ENCODE results near the gene FZR1. TPM values are rescaled to one million over a fixed set of nuclear protein-coding genes. Genes with fewer than 3 reads are reported as not detected.
A peak's percentile ranks its signal among the peaks of the same experiment; 100 is the strongest.

The FZR1 gene
- polyA plus RNA-seq, 2 of the 4 experiments (the other 2 are of a cell fraction) = 13.9 to 18.1 TPM

DNA sequence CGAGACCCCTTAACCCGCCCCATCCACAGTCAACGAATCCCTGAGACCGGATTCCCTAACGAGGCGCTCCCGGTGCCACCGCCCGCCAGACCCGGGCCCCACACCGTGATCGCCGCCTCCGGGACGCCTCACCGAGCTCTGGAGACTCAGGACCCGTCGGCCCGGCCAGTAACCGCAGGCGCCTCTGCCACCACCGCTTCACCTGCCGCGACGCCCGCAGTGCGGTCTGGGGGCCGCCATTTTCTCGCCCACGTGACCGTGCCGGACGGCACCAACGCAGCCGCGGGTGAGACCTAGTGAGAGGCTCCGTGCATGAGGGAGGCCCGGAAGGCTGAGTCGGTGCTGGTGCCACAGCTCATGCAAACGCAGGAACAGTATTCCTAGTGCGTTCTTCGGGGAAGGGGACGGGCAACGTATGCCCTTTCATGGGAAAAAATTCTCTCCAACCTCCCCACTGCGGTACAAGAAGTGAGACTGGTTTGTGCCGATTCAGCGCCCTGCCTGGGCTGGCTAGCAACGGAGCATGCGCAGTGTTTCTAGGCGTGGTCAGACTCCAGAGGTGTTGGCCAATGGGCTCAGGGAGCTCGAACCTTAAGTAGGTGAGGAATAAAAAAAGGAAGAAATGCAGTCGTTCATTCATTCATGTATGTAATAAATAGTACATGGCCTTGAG, 5.5 kb upstream of the FZR1 start, which contains the start of gene DOHH (continued):
- TF ChIP-seq MAFK (IDR thresholded peaks at IDR 0.05; ENCODE audit: partially characterized antibody) (peak; percentile 95), ESRRA (IDR thresholded peaks at IDR 0.05; ENCODE audit: borderline replicate concordance, low read length) (no peak), RFX5 (IDR thresholded peaks at IDR 0.05) (peak; percentile 54; the same call in 1 of the 2 replicates), FOSL2 (IDR thresholded peaks at IDR 0.05) (no peak), FOSL2 (CRISPR knock-in tag; IDR thresholded peaks at IDR 0.05) (peak; percentile 14; the same call in 1 of the 2 replicates), HOXB13 (CRISPR knock-in tag; IDR thresholded peaks at IDR 0.05; ENCODE audit: low read depth) (no peak), JUNB (IDR thresholded peaks at IDR 0.05) (no peak), MAZ (IDR thresholded peaks at IDR 0.05; ENCODE audit: borderline replicate concordance, low read depth, low read length) (no peak), MYC (IDR thresholded peaks at IDR 0.05; ENCODE audit: borderline replicate concordance, low read length) (0 out of 2 replicates have a peak, but pooled peaks have one; percentile 32), NFE2L2 (conservative IDR thresholded peaks at IDR 0.05; ENCODE audit: low read length) (no peak)
- TF ChIP-seq, protein P1, sequence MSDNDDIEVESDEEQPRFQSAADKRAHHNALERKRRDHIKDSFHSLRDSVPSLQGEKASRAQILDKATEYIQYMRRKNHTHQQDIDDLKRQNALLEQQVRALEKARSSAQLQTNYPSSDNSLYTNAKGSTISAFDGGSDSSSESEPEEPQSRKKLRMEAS (IDR thresholded peaks at IDR 0.05) = peak; percentile 94

DNA sequence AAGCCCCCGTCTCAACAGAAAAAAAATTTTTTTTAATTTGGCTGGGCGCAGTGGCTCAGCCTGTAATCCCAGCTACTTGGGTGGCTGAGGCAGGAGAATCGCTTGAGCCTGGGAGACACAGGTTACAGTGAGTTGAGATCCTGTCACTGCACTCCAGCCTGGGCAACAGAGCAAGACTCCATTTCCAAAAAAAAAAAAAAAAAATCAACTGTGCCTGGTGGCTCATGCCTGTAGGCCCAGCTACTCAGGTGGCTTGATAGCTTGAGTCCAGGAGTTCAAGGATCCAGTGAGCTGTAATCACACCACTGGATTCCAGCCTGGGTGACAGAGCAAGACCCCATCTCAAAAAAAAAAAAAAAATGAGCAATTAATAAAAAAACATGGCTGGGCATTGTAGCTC, 4.3 kb upstream of the FZR1 start:
- CTCF ChIA-PET = interaction anchor here (0.6 to 2.9 kb wide), 3 partner anchors 16 to 197 kb away, joined by 3 to 13 read pairs (median 3); no protein-coding TSS in a partner anchor
- no peak for FAIRE-seq
- WGBS (ENCODE audit: missing lambda C conversion rate) = 75% methylated on average over 3 of the region's 3 CpGs
- Histone ChIP-seq H3K4me3 (no peak overlapping the region), H3K9me3 (no peaks in the 10 kb centered on the region), H3K4me2 (no peak overlapping the region), H3K27ac (no peak overlapping the region), H3K4me1 (peaks cover 15% of the 10 kb centered on the region; the same call in 2 of the 3 replicates)
- POLR2A ChIA-PET = no interaction called here
- ATAC-seq = no peak
- no peak for TF ChIP-seq GATA3 (IDR thresholded peaks at IDR 0.05; ENCODE audit: borderline replicate concordance)
- DNase-seq (ENCODE audit: low read depth in 1 of 2, low spot score in 1 of 2) = no peak

DNA sequence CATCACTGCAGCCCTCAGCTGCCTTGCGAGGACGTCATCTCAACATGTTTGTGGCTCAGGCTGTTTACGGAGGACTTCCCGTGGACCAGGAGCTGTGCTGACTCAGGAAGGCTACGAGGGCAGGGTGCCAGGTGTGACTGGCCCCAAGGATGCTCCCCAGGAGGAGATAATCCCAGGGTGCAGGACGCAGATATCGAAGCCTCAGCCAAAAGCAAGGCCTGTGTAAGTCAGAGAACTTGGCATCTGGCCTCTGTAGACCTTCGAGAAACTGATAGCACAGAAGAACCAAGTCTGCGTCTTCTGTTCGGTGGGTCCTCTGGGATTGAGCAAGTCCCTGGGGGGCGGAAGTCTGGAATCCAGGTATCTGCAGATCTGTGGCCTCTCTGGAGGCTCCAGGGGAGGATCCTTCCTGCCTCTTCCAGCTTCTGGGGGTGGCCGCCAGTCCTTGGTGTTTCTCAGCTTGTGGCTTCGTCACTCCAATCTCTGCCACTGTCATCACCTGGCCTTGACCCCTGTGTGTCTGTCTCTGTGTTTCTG, 3.0 kb upstream of the FZR1 start:
- Histone ChIP-seq H3K9me3 (no peaks in the 10 kb centered on the region), H3K4me1 (peaks cover 21% of the 10 kb centered on the region), H3K4me2 (no peak overlapping the region), H3K27ac (no peak overlapping the region), H3K4me3 (no peak overlapping the region)
- TF ChIP-seq FOXS1 (CRISPR knock-in tag; IDR thresholded peaks at IDR 0.05) = no peak
- no peak for TF ChIP-seq GATA3 (IDR thresholded peaks at IDR 0.05; ENCODE audit: borderline replicate concordance)
- no peak for TF ChIP-seq HDAC2 (IDR thresholded peaks at IDR 0.05)
- TF ChIP-seq KDM1A (IDR thresholded peaks at IDR 0.05; ENCODE audit: low read depth) = no peak
- TF ChIP-seq NFE2L2 (conservative IDR thresholded peaks at IDR 0.05; ENCODE audit: low read length) = no peak
- no peak for TF ChIP-seq CBX2 (IDR thresholded peaks at IDR 0.05; ENCODE audit: borderline replicate concordance, low read depth)
- no peak for TF ChIP-seq RAD21 (conservative IDR thresholded peaks at IDR 0.05 in 1 of 2, IDR thresholded peaks at IDR 0.05 in 1 of 2)
- TF ChIP-seq ZNF302 (CRISPR knock-in tag; IDR thresholded peaks at IDR 0.05) = no peak
- TF ChIP-seq, protein P2, sequence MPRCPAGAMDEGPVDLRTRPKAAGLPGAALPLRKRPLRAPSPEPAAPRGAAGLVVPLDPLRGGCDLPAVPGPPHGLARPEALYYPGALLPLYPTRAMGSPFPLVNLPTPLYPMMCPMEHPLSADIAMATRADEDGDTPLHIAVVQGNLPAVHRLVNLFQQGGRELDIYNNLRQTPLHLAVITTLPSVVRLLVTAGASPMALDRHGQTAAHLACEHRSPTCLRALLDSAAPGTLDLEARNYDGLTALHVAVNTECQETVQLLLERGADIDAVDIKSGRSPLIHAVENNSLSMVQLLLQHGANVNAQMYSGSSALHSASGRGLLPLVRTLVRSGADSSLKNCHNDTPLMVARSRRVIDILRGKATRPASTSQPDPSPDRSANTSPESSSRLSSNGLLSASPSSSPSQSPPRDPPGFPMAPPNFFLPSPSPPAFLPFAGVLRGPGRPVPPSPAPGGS (IDR thresholded peaks at IDR 0.05) = no peak
- no peak for TF ChIP-seq HOXB13 (CRISPR knock-in tag; IDR thresholded peaks at IDR 0.05; ENCODE audit: low read depth)
- no peak for TF ChIP-seq RFX5 (IDR thresholded peaks at IDR 0.05)
- FAIRE-seq (no peak), DNase-seq (ENCODE audit: low read depth in 1 of 2, low spot score in 1 of 2) (no peak), ATAC-seq (no peak)
- CTCF ChIA-PET = interaction anchor here (1.2 to 2.9 kb wide), 4 partner anchors 9 to 172 kb away, joined by 3 to 13 read pairs (median 4); no protein-coding TSS in a partner anchor
- 78% methylated on average over 13 of the region's 13 CpGs for WGBS (ENCODE audit: missing lambda C conversion rate)
- POLR2A ChIA-PET = no interaction called here

DNA sequence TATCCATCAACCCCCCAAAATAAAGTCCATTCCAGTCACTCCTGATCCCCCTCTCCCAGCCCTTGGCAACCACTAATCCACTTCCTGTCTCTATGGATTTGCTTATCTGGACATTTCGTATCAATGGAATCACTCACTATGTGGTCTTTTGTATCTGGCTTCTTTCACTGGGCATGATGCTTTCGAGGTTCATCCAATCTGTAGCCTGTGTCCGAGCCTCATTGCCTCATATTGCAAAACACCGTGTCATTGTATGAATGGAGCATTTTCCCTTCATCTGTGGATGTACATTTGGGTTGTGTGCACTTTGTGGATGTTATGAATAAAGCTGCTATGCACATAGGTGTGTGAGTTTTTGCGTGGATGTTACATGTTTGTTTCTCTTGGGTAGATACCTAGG, 1.4 kb upstream of the FZR1 start:
- DNase-seq (ENCODE audit: low read depth in 1 of 2, low spot score in 1 of 2) (no peak), ATAC-seq (no peak), FAIRE-seq (no peak)
- Histone ChIP-seq H3K4me2 (peak overlapping the region; percentile 92), H3K9me3 (no peaks in the 10 kb centered on the region), H3K4me3 (no peak overlapping the region), H3K27ac (peak overlapping the region; percentile 93 to 99), H3K4me1 (peaks cover 27% of the 10 kb centered on the region)
- CTCF ChIA-PET = no interaction called here
- no peak for TF ChIP-seq EP300 (IDR thresholded peaks at IDR 0.05)
- TF ChIP-seq MAZ (IDR thresholded peaks at IDR 0.05; ENCODE audit: borderline replicate concordance, low read depth, low read length) = no peak
- TF ChIP-seq RAD21 (conservative IDR thresholded peaks at IDR 0.05 in 1 of 2, IDR thresholded peaks at IDR 0.05 in 1 of 2) = no peak
- 0 out of 4 replicates have a peak, but pooled peaks of 1 of the 2 experiments have one; percentile 22 for TF ChIP-seq CEBPB (IDR thresholded peaks at IDR 0.05)
- TF ChIP-seq, protein P1 (IDR thresholded peaks at IDR 0.05) = no peak
- no peak for TF ChIP-seq BHLHE40 (IDR thresholded peaks at IDR 0.05; ENCODE audit: low read depth, low read length)
- WGBS (ENCODE audit: missing lambda C conversion rate) = 98% methylated on average over 5 of the region's 5 CpGs
- POLR2A ChIA-PET = no interaction called here

Data from A549 (cell line).